DOHH2 (cell line): ENCODE measurements around the gene SLC9A1.

Experiments used
- H3F3A ChIP-seq: fragments of 200-600 bp; sonication (generic), shearing (Covaris generic); 2 replicates; pipeline ENCODE4 v1.6.0; 2016; ENCODE audit warnings: antibody characterized with exemption, mild to moderate bottlenecking; ENCODE audit not compliant: control insufficient read depth, insufficient read depth
- H3K27ac ChIP-seq: fragments of 200-600 bp; sonication (generic); 2 replicates; pipeline ENCODE4 v1.5.1; 2014; ENCODE audit warnings: low read depth, mild to moderate bottlenecking, low read length, moderate library complexity
- H3K27me3 ChIP-seq: fragments of 200-600 bp; sonication (generic); 2 replicates; pipeline ENCODE4 v1.6.1; 2014; ENCODE audit warnings: mild to moderate bottlenecking, low read length, mixed read lengths; ENCODE audit not compliant: control insufficient read depth
- H3K36me3 ChIP-seq: fragments of 200-600 bp; sonication (generic); 2 replicates; pipeline ENCODE4 v1.6.1; 2014; ENCODE audit warnings: mild to moderate bottlenecking, low read length, moderate library complexity, mixed read lengths; ENCODE audit not compliant: control insufficient read depth
- H3K4me1 ChIP-seq: fragments of 200-600 bp; sonication (generic); 2 replicates; pipeline ENCODE4 v1.6.1; 2014; ENCODE audit warnings: mild to moderate bottlenecking, low read length, mixed read lengths; ENCODE audit not compliant: control insufficient read depth
- H3K4me2 ChIP-seq: fragments of 200-600 bp; sonication (generic); 2 replicates; pipeline ENCODE4 v1.6.0; 2014; ENCODE audit warnings: mild to moderate bottlenecking, low read length, moderate library complexity
- H3K4me3 ChIP-seq: fragments of 200-600 bp; sonication (generic); 2 replicates; pipeline ENCODE4 v1.5.1; 2014; ENCODE audit warnings: mild to moderate bottlenecking, low read length, mixed read lengths
- H3K79me2 ChIP-seq: fragments of 200-600 bp; sonication (generic); 2 replicates; pipeline ENCODE4 v1.6.1; 2014; ENCODE audit warnings: mild to moderate bottlenecking, low read length, mixed read lengths; ENCODE audit not compliant: control insufficient read depth
- H3K9me2 ChIP-seq: fragments of 200-600 bp; sonication (generic); replicated peaks from 2 replicates; pipeline ENCODE4 v1.6.1; 2014; ENCODE audit warnings: mild to moderate bottlenecking, low read length, mixed read lengths; ENCODE audit not compliant: control insufficient read depth
- H3K9me3 ChIP-seq: fragments of 200-600 bp; sonication (generic); 2 replicates; pipeline ENCODE4 v1.6.1; 2014; ENCODE audit warnings: antibody characterized with exemption, low read length, mixed read lengths; ENCODE audit not compliant: control insufficient read depth, insufficient read depth
- H4K20me1 ChIP-seq: fragments of 200-600 bp; sonication (generic); 2 replicates; pipeline ENCODE4 v1.6.0; 2014; ENCODE audit warnings: low read depth, mild to moderate bottlenecking, antibody characterized with exemption, low read length, moderate library complexity; ENCODE audit not compliant: control insufficient read depth, insufficient read depth
- EZH2phosphoT487 ChIP-seq: fragments of 200-600 bp; sonication (generic); IDR thresholded peaks from 2 replicates; pipeline ENCODE4 v1.6.1; 2017; ENCODE audit warnings: borderline replicate concordance, mild to moderate bottlenecking, antibody characterized with exemption, low read length, moderate library complexity, mixed read lengths
- TF ChIP-seq, protein P1 (sequence below): fragments of 200-600 bp; sonication (generic); IDR thresholded peaks from one replicate; pipeline ENCODE4 v1.5.1; 2014; ENCODE audit warnings: antibody characterized with exemption, mild to moderate bottlenecking, low read depth, low read length; ENCODE audit not compliant: poor library complexity, severe bottlenecking

SLC9A1 gene

DNA sequence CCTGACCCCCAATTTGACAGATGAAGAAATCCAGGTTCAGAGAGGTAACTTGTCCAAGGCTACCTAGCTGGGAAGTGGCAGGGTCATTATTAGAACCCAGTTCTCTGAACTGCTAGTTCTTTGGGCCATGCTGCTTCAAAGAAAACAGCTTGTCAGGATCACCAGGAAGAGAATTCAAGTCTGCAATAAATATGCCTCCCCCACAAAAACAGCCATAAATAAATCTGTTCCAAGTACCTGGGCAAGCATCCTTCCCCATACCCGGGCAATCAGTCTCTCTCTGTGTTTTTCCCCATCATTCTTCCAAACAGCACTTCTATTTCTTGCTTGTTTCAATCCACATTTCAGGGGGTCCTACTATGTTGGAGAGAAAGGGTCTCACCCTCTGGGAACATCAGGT, 34.1 kb downstream of the SLC9A1 start:
- Histone ChIP-seq H3K27me3 (no peaks in the 10 kb centered on the region), H3F3A (no peaks in the 10 kb centered on the region), H3K79me2 (no peaks in the 10 kb centered on the region; the same call in 1 of the 2 replicates), H3K27ac (no peak overlapping the region), H3K9me2 (no peaks in the 10 kb centered on the region), H3K36me3 (no peaks in the 10 kb centered on the region), H3K9me3 (no peaks in the 10 kb centered on the region), H4K20me1 (0 out of 2 replicates have a peak, but pooled peaks cover 5% of the 10 kb centered on the region), H3K4me3 (no peak overlapping the region), H3K4me2 (no peak overlapping the region), H3K4me1 (no peaks in the 10 kb centered on the region)
- TF ChIP-seq, protein P1, sequence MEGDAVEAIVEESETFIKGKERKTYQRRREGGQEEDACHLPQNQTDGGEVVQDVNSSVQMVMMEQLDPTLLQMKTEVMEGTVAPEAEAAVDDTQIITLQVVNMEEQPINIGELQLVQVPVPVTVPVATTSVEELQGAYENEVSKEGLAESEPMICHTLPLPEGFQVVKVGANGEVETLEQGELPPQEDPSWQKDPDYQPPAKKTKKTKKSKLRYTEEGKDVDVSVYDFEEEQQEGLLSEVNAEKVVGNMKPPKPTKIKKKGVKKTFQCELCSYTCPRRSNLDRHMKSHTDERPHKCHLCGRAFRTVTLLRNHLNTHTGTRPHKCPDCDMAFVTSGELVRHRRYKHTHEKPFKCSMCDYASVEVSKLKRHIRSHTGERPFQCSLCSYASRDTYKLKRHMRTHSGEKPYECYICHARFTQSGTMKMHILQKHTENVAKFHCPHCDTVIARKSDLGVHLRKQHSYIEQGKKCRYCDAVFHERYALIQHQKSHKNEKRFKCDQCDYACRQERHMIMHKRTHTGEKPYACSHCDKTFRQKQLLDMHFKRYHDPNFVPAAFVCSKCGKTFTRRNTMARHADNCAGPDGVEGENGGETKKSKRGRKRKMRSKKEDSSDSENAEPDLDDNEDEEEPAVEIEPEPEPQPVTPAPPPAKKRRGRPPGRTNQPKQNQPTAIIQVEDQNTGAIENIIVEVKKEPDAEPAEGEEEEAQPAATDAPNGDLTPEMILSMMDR: no peak
- TF ChIP-seq EZH2phosphoT487: no peak

DNA sequence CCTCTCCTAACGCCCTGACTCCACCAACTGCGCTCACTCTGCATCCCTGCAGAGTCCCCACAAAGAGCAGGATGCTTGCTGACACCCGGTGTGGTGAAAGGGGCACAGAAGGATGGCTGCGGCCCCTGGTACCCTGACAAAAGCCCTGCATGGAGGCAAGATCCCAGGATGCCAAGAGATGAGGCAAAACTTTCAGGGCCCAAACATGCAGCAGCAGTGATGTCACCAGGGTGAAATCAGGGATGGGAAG, 36.6 kb downstream of the SLC9A1 start:
- no peaks in the 10 kb centered on the region for H3K4me1 ChIP-seq
- H3K27me3 ChIP-seq: no peaks in the 10 kb centered on the region
- H3K4me2 ChIP-seq: no peak overlapping the region
- no peak for TF ChIP-seq EZH2phosphoT487
- TF ChIP-seq, protein P1: no peak
- no peaks in the 10 kb centered on the region; the same call in 1 of the 2 replicates for H3K79me2 ChIP-seq
- no peaks in the 10 kb centered on the region for H3K9me2 ChIP-seq
- H3F3A ChIP-seq: no peaks in the 10 kb centered on the region
- H3K36me3 ChIP-seq: no peaks in the 10 kb centered on the region
- H3K27ac ChIP-seq: no peak overlapping the region
- no peak overlapping the region for H3K4me3 ChIP-seq
- H4K20me1 ChIP-seq: 0 out of 2 replicates have a peak, but pooled peaks cover 5% of the 10 kb centered on the region
- no peaks in the 10 kb centered on the region for H3K9me3 ChIP-seq

DNA sequence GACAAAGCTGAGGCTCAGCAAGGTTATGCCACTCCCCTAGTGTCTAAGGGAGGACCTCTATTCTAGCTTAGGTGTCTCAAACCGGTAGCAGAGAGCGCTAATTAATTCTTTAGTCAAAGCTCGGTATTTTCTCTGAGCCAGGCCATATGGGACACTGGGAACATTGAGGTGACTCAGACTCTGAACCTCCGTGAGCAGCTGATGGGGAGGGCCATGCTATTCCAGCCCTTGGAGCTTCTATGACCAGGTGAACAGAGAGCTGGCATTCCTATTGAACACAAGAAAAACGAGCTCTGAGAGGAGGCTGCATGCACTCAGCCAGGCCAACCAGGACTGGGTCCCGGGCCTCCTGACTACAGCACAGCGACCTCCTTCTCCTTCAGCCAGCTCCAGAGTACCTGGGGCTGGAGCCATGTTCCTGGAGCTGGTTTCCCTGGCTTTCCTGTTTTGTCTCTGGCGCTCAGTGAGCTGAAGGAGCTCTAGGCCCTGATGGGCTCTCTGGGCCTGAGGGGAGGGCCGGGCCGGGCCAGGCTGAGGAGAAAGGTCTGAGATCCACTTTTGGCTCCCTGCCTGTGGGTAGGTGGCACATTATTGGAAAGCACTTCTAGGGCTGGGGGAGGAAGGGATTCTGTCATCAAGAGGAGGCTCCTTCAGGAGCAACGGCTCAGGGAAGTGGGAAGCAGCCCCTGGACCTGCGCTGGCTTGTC, 37.0 kb downstream of the SLC9A1 start:
- Histone ChIP-seq H4K20me1 (0 out of 2 replicates have a peak, but pooled peaks cover 5% of the 10 kb centered on the region), H3F3A (no peaks in the 10 kb centered on the region), H3K79me2 (no peaks in the 10 kb centered on the region; the same call in 1 of the 2 replicates), H3K4me3 (no peak overlapping the region), H3K9me2 (no peaks in the 10 kb centered on the region), H3K4me1 (no peaks in the 10 kb centered on the region), H3K9me3 (no peaks in the 10 kb centered on the region), H3K36me3 (no peaks in the 10 kb centered on the region), H3K27ac (no peak overlapping the region), H3K27me3 (no peaks in the 10 kb centered on the region), H3K4me2 (no peak overlapping the region)
- TF ChIP-seq, protein P1: no peak
- TF ChIP-seq EZH2phosphoT487: no peak
